GM12878 (cell line): ENCODE measurements around the gene CALY. TPM values are rescaled to one million over a fixed set of nuclear protein-coding genes. Genes with fewer than 3 reads are reported as not detected.
A peak's percentile ranks its signal among the peaks of the same experiment; 100 is the strongest.

ENCODE experiments used
- ATAC-seq: fragments of 200-7000 bp; cut with Tn5 transposase; 3 replicates; pipeline ENCODE4 v1.9.1; 2020; ENCODE audit warnings: mild to moderate bottlenecking, moderate library complexity
- BruUV-seq: library from RNA; stranded (reverse); fragments of 400-500 nt; replicated peaks from 2 replicates; lab custom pipeline; 2021; lab: Mats Ljungman, UMichigan
- CTCF ChIA-PET: fragments of 300-600 bp; sonication (Branson Sonifier 250); formaldehyde crosslinking; extraction: SDS; loops from one replicate; lab custom pipeline; 2021; ENCODE audit warnings: inconsistent platforms; lab: Yijun Ruan, JAX
- POLR2A ChIA-PET: fragments of 350-600 bp; formaldehyde crosslinking; extraction: SDS; loops from one replicate; lab custom pipeline; 2021; ENCODE audit warnings: inconsistent platforms; lab: Charles Lee
- RAD21 ChIA-PET: fragments of 300-600 bp; sonication (Branson Sonifier 250); formaldehyde crosslinking; loops from one replicate; lab custom pipeline; 2023; ENCODE audit warnings: antibody characterized with exemption; ENCODE audit not compliant: unreplicated experiment; lab: Charles Lee
- SMC1A ChIA-PET: fragments of 300-600 bp; sonication (Branson Sonifier 250); formaldehyde crosslinking; loops from one replicate; lab custom pipeline; 2023; ENCODE audit not compliant: unreplicated experiment, uncharacterized antibody; lab: Charles Lee
- DNase-seq: peaks from one replicate; pipeline ENCODE4 v3.0.0-alpha.2; 2011; ENCODE audit warnings: low read depth, low spot score
- FAIRE-seq: peaks from 3 replicates; lab custom pipeline; 2011; peaks lifted over from hg19 to GRCh38; lab: Jason Lieb, UNC
- H2AFZ ChIP-seq: 2 replicates; pipeline ENCODE4 v1.6.0; 2011; ENCODE audit warnings: low read depth, low read length, control low read depth; ENCODE audit not compliant: control insufficient read depth
- H3K27ac ChIP-seq: 2 replicates; pipeline ENCODE4 v1.5.1; 2011; ENCODE audit warnings: control low read depth; ENCODE audit not compliant: control insufficient read depth, insufficient read depth
- H3K27me3 ChIP-seq, 2 experiments: replicated peaks in 1 of 2; 2 replicates each; pipeline versions ENCODE4 v1.6.0 to v1.6.1; 2011; ENCODE audit warnings: low read length in 1 of 2; ENCODE audit not compliant: control insufficient read depth in 2 of 2, insufficient read depth in 2 of 2
- H3K36me3 ChIP-seq, 2 experiments: 2 replicates each; pipeline ENCODE4 v1.5.1; 2011; ENCODE audit warnings: low read length in 1 of 2; ENCODE audit not compliant: control insufficient read depth in 2 of 2, insufficient read depth in 2 of 2
- H3K4me1 ChIP-seq: 2 replicates; pipeline ENCODE4 v1.6.1; 2011; ENCODE audit warnings: mild to moderate bottlenecking, low read length, moderate library complexity, mixed read lengths; ENCODE audit not compliant: control insufficient read depth, insufficient read depth
- H3K4me2 ChIP-seq: 2 replicates; pipeline ENCODE4 v1.6.0; 2011; ENCODE audit warnings: control low read depth; ENCODE audit not compliant: control insufficient read depth, insufficient read depth
- H3K4me3 ChIP-seq: fragments of 200-600 bp; sonication (generic); 2 replicates; pipeline ENCODE4 v1.5.1; 2016
- H3K79me2 ChIP-seq: 2 replicates; pipeline ENCODE4 v1.6.0; 2011; ENCODE audit warnings: low read length; ENCODE audit not compliant: control insufficient read depth, insufficient read depth
- H3K9ac ChIP-seq: 2 replicates; pipeline ENCODE4 v1.8.0; 2011; ENCODE audit warnings: low read length, control low read depth, mixed read lengths; ENCODE audit not compliant: control insufficient read depth, insufficient read depth
- H3K9me3 ChIP-seq: replicated peaks from 3 replicates; pipeline ENCODE4 v1.5.1; 2011; ENCODE audit warnings: mild to moderate bottlenecking, low read length; ENCODE audit not compliant: control insufficient read depth, insufficient read depth
- H4K20me1 ChIP-seq: 2 replicates; pipeline ENCODE4 v1.6.0; 2011; ENCODE audit not compliant: control insufficient read depth, insufficient read depth
- ATF7 ChIP-seq: fragments of 450-650 bp; IDR thresholded peaks from 2 replicates; pipeline ENCODE4 v1.6.1; 2016; ENCODE audit warnings: low read depth, mild to moderate bottlenecking
- CBX3 ChIP-seq: fragments of 200-600 bp; sonication (generic); IDR thresholded peaks from 2 replicates; pipeline ENCODE4 v1.6.1; 2016; ENCODE audit warnings: low read depth, borderline replicate concordance
- KAT2A ChIP-seq: conservative IDR thresholded peaks from 2 replicates; pipeline ENCODE4 v1.6.1; 2011; ENCODE audit warnings: low read depth, low read length; ENCODE audit not compliant: control insufficient read depth
- KDM1A ChIP-seq: fragments of 200-600 bp; sonication (generic); IDR thresholded peaks from 2 replicates; pipeline ENCODE4 v1.6.1; 2016; ENCODE audit warnings: borderline replicate concordance
- MXI1 ChIP-seq: fragments of 150-350 bp; IDR thresholded peaks from 2 replicates; pipeline ENCODE4 v1.6.1; 2011; ENCODE audit warnings: low read depth, mild to moderate bottlenecking, inconsistent platforms, low read length, improper control_type of control experiment
- NFYB ChIP-seq: IDR thresholded peaks from 2 replicates; pipeline ENCODE4 v1.6.1; 2011; ENCODE audit warnings: low read depth, mild to moderate bottlenecking, low read length, improper control_type of control experiment, moderate library complexity; ENCODE audit not compliant: insufficient read depth
- NR2C2 ChIP-seq: IDR thresholded peaks from 2 replicates; pipeline ENCODE4 v1.6.1; 2011; ENCODE audit warnings: borderline replicate concordance, low read depth; ENCODE audit not compliant: control insufficient read depth, insufficient read length
- RAD51 ChIP-seq: fragments of 450-650 bp; IDR thresholded peaks from 2 replicates; pipeline ENCODE4 v1.6.1; 2016; ENCODE audit warnings: moderate library complexity, mild to moderate bottlenecking, inconsistent platforms
- SMAD5 ChIP-seq: IDR thresholded peaks from 2 replicates; pipeline ENCODE4 v1.6.1; 2016; ENCODE audit warnings: antibody characterized with exemption, low read depth
- SMC3 ChIP-seq: IDR thresholded peaks from 2 replicates; pipeline ENCODE4 v1.6.1; 2011; ENCODE audit warnings: low read length, improper control_type of control experiment, borderline replicate concordance
- YY1 ChIP-seq: IDR thresholded peaks from 2 replicates; pipeline ENCODE4 v1.6.1; 2011; ENCODE audit warnings: low read depth, mild to moderate bottlenecking, low read length
- ZNF24 ChIP-seq: fragments of 450-650 bp; IDR thresholded peaks from 2 replicates; pipeline ENCODE4 v1.6.1; 2017; ENCODE audit warnings: antibody characterized with exemption, mild to moderate bottlenecking
- WGBS: methylation state at CpG from one replicate; pipeline ENCODE4 v1.1.6; 2016; ENCODE audit warnings: low lambda C conversion rate; ENCODE audit not compliant: insufficient replicate concordance, insufficient coverage; ENCODE audit errors: missing lambda C conversion rate; 5-methylcytosine and 5-hydroxymethylcytosine counted together
- in situ Hi-C: fragments of 300-500 bp; cut with MboI; formaldehyde crosslinking; loops from 9 replicates; pipeline ENCODE4 v1.14.3; 2018; ENCODE audit warnings: mixed read lengths
- intact Hi-C: fragments of 100-400 bp; cut with micrococcal nuclease; formaldehyde crosslinking; loops from one replicate; pipeline ENCODE4 v1.14.2; 2022; ENCODE audit not compliant: unreplicated experiment
- polyA plus RNA-seq, 11 experiments: library from polyadenylated mRNA; depleted of rRNA in 4 of 11; unstranded in 6 of 11; stranded (reverse) in 5 of 11; fragments of >200 nt; fragmentation: Nextera tagmentation in 4 of 11; fragmentation: Illumina TruSeq in 1 of 11; extraction: Ambion mirVana in 4 of 11; extraction: Trizol in 1 of 11; gene quantifications; 1 replicate in 1 of 11; 2 replicates in 10 of 11; pipeline versions ENCODE4 v1.2.1 to v1.2.3, GENCODE V29; 2011 to 2016; ENCODE audit warnings: inconsistent platforms in 2 of 11, missing spikeins in 2 of 11, low read depth in 1 of 11
- total RNA-seq, 4 experiments: library from RNA; depleted of rRNA in 3 of 4; stranded (reverse); fragments of >200 nt in 3 of 4; fragmentation: Illumina TruSeq in 1 of 4; extraction: Trizol in 1 of 4; gene quantifications; 2 replicates each; pipeline versions ENCODE4 v1.2.1 to v1.2.3, GENCODE V29; 2013 to 2021
- TF ChIP-seq, protein P1 (sequence below): fragments of 150-350 bp; IDR thresholded peaks from 2 replicates; pipeline ENCODE4 v1.6.1; 2016; ENCODE audit warnings: low read depth, low read length

The CALY gene
- total and polyA plus RNA-seq, 10 of the 15 experiments (the other 5 are each of a cell fraction or from before 2014, with no cell fraction given) = 0.07 TPM; not detected in 9

- Histone ChIP-seq H3K4me2 (peak overlapping the region; percentile 74), H3K27ac (no peak overlapping the region), H3K27me3 (no peaks in the 10 kb centered on the region), H3K79me2 (peaks cover 5% of the 10 kb centered on the region), H3K4me3 (peak overlapping the region; percentile 47), H2AFZ (no peak overlapping the region), H3K9me3 (no peaks in the 10 kb centered on the region), H3K9ac (peak overlapping the region; percentile 29; the same call in 1 of the 2 replicates), H3K4me1 (peaks cover 8% of the 10 kb centered on the region; the same call in 1 of the 2 replicates), H4K20me1 (no peaks in the 10 kb centered on the region), H3K36me3 (peaks cover 0 to 8% of the 10 kb centered on the region in 2 experiments; a peak in 3 of 4 replicates)
- no peak for TF ChIP-seq ATF7
- no peak for TF ChIP-seq SMC3
- TF ChIP-seq ZNF24 = no peak
- TF ChIP-seq KAT2A = no peak
- TF ChIP-seq, protein P1, sequence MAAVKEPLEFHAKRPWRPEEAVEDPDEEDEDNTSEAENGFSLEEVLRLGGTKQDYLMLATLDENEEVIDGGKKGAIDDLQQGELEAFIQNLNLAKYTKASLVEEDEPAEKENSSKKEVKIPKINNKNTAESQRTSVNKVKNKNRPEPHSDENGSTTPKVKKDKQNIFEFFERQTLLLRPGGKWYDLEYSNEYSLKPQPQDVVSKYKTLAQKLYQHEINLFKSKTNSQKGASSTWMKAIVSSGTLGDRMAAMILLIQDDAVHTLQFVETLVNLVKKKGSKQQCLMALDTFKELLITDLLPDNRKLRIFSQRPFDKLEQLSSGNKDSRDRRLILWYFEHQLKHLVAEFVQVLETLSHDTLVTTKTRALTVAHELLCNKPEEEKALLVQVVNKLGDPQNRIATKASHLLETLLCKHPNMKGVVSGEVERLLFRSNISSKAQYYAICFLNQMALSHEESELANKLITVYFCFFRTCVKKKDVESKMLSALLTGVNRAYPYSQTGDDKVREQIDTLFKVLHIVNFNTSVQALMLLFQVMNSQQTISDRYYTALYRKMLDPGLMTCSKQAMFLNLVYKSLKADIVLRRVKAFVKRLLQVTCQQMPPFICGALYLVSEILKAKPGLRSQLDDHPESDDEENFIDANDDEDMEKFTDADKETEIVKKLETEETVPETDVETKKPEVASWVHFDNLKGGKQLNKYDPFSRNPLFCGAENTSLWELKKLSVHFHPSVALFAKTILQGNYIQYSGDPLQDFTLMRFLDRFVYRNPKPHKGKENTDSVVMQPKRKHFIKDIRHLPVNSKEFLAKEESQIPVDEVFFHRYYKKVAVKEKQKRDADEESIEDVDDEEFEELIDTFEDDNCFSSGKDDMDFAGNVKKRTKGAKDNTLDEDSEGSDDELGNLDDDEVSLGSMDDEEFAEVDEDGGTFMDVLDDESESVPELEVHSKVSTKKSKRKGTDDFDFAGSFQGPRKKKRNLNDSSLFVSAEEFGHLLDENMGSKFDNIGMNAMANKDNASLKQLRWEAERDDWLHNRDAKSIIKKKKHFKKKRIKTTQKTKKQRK = no peak
- TF ChIP-seq NR2C2 = no peak
- TF ChIP-seq SMAD5 = no peak
- TF ChIP-seq YY1 = no peak
- no peak for TF ChIP-seq NFYB
- TF ChIP-seq RAD51 = no peak
- TF ChIP-seq KDM1A = no peak
- TF ChIP-seq MXI1 = no peak
- no peak for TF ChIP-seq CBX3
- DNase-seq (no peak), ATAC-seq (no peak), FAIRE-seq (no peak)
- POLR2A ChIA-PET = interaction anchor here (1.7 kb wide), 1 partner anchor 18 kb away, joined by 7 read pairs; no protein-coding TSS in a partner anchor
- CTCF ChIA-PET = no interaction called here
- RAD21 ChIA-PET = no interaction called here
- BruUV-seq = no TSS peak
- intact Hi-C loops (loop anchor here (2.0 kb wide), 1 partner anchor 16 kb away; no protein-coding TSS in a partner anchor), in situ Hi-C loops (no loop called here)
- SMC1A ChIA-PET = interaction anchor here (1.6 kb wide), 1 partner anchor 11 kb away, joined by 5 read pairs; no protein-coding TSS in a partner anchor
- 86% methylated on average over 5 of the region's 20 CpGs for WGBS
Observed at GRCh38 chr10:133372507-133372906, 35.8 kb upstream of the CALY start.
